GM23338 (cell line): ENCODE results near the gene GPATCH2. TPM values are rescaled to one million over a fixed set of nuclear protein-coding genes. Genes with fewer than 3 reads are reported as not detected.

Experiments used
- ATAC-seq: fragments of 200-7000 bp; cut with Tn5 transposase; 3 replicates; pipeline ENCODE4 v1.9.1; 2020
- DNase-seq: peaks from one replicate; pipeline ENCODE4 v3.0.0-alpha.2; 2015; ENCODE audit warnings: low spot score
- H2AFZ ChIP-seq: fragments of 200-600 bp; sonication (generic); 2 replicates; pipeline ENCODE4 v1.8.0; 2016; ENCODE audit warnings: antibody characterized with exemption, mild to moderate bottlenecking, moderate library complexity
- H3F3A ChIP-seq: fragments of 200-600 bp; sonication (generic); replicated peaks from 2 replicates; pipeline ENCODE4 v1.8.0; 2017; ENCODE audit warnings: antibody characterized with exemption, mixed run types, low read depth
- H3K27ac ChIP-seq: fragments of 200-600 bp; sonication (generic); 2 replicates; pipeline ENCODE4 v1.6.1; 2016; ENCODE audit warnings: low read depth
- H3K27me3 ChIP-seq: fragments of 200-600 bp; sonication (generic); 2 replicates; pipeline ENCODE4 v1.8.0; 2016; ENCODE audit warnings: mild to moderate bottlenecking, mixed run types, moderate library complexity; ENCODE audit not compliant: insufficient read depth
- H3K36me3 ChIP-seq: fragments of 200-600 bp; sonication (generic); 2 replicates; pipeline ENCODE4 v1.8.0; 2016; ENCODE audit warnings: mild to moderate bottlenecking; ENCODE audit not compliant: insufficient read depth
- H3K4me1 ChIP-seq: fragments of 200-600 bp; sonication (generic); 2 replicates; pipeline ENCODE4 v1.8.0; 2016; ENCODE audit warnings: mild to moderate bottlenecking, moderate library complexity; ENCODE audit not compliant: insufficient read depth
- H3K4me2 ChIP-seq: fragments of 200-600 bp; sonication (generic); 2 replicates; pipeline ENCODE4 v1.7.1; 2017; ENCODE audit warnings: mixed run types
- H3K4me3 ChIP-seq: fragments of 200-600 bp; sonication (generic); 2 replicates; pipeline ENCODE4 v1.6.1; 2016; ENCODE audit warnings: mixed run types
- H3K79me2 ChIP-seq: fragments of 200-600 bp; sonication (generic); replicated peaks from 2 replicates; pipeline ENCODE4 v1.8.0; 2017; ENCODE audit warnings: mild to moderate bottlenecking; ENCODE audit not compliant: insufficient read depth
- H3K9me2 ChIP-seq: fragments of 200-600 bp; sonication (generic); 2 replicates; pipeline ENCODE4 v1.8.0; 2017; ENCODE audit not compliant: insufficient read depth
- H4K20me1 ChIP-seq: fragments of 200-600 bp; sonication (generic); replicated peaks from 2 replicates; pipeline ENCODE4 v1.8.0; 2017; ENCODE audit warnings: mild to moderate bottlenecking; ENCODE audit not compliant: insufficient read depth
- H3K27ac Mint-ChIP-seq: 2 replicates; pipeline ENCODE4 v1.8.0; 2020; ENCODE audit warnings: inconsistent platforms, mild to moderate bottlenecking, moderate library complexity, mixed read lengths
- H3K27me3 Mint-ChIP-seq: 3 replicates; pipeline ENCODE4 v1.8.0; 2022; ENCODE audit warnings: low read depth, mild to moderate bottlenecking, moderate library complexity, mixed read lengths, inconsistent platforms; ENCODE audit not compliant: insufficient read depth, poor library complexity
- H3K36me3 Mint-ChIP-seq: 3 replicates; pipeline ENCODE4 v1.8.0; 2021; ENCODE audit warnings: low read depth, mild to moderate bottlenecking, inconsistent platforms, moderate library complexity, mixed read lengths
- H3K4me1 Mint-ChIP-seq: 3 replicates; pipeline ENCODE4 v1.8.0; 2020; ENCODE audit warnings: mild to moderate bottlenecking, inconsistent platforms, mixed read lengths
- H3K4me3 Mint-ChIP-seq: 3 replicates; pipeline ENCODE4 v1.8.0; 2021; ENCODE audit warnings: moderate library complexity, mild to moderate bottlenecking, inconsistent platforms, mixed read lengths
- H3K9me3 Mint-ChIP-seq: 3 replicates; pipeline ENCODE4 v1.8.0; 2020; ENCODE audit warnings: moderate library complexity, mild to moderate bottlenecking, inconsistent platforms, mixed read lengths
- CREB1 ChIP-seq: fragments of 250-450 bp; sonication (Bioruptor Pico); IDR thresholded peaks from 2 replicates; pipeline ENCODE4 v1.5.0; 2020; ENCODE audit warnings: low read depth, mild to moderate bottlenecking, moderate library complexity
- EZH2 ChIP-seq: fragments of 200-600 bp; sonication (generic); IDR thresholded peaks from one replicate; pipeline ENCODE4 v1.8.0; 2017; ENCODE audit warnings: antibody characterized with exemption, mild to moderate bottlenecking, low read depth; ENCODE audit not compliant: unreplicated experiment
- EZH2phosphoT487 ChIP-seq: fragments of 200-600 bp; sonication (generic); IDR thresholded peaks from one replicate; pipeline ENCODE4 v1.8.1; 2018; ENCODE audit warnings: antibody characterized with exemption; ENCODE audit not compliant: unreplicated experiment
- JUNB ChIP-seq: IDR thresholded peaks from one replicate; pipeline ENCODE4 v1.6.1; 2016; ENCODE audit warnings: antibody characterized with exemption; ENCODE audit not compliant: unreplicated experiment
- NANOG ChIP-seq: IDR thresholded peaks from 2 replicates; pipeline ENCODE4 v1.6.1; 2016; ENCODE audit warnings: antibody characterized with exemption, borderline replicate concordance
- POLR2AphosphoS5 ChIP-seq: IDR thresholded peaks from 2 replicates; pipeline ENCODE4 v1.6.1; 2016; ENCODE audit warnings: antibody characterized with exemption, low read depth
- STAT1 ChIP-seq: IDR thresholded peaks from one replicate; pipeline ENCODE4 v1.6.1; 2016; ENCODE audit warnings: antibody characterized with exemption; ENCODE audit not compliant: unreplicated experiment
- ZNF114 ChIP-seq: fragments of 250-450 bp; sonication (Bioruptor Pico); IDR thresholded peaks from 2 replicates; pipeline ENCODE4 v1.5.0; 2020; ENCODE audit warnings: mild to moderate bottlenecking, moderate library complexity
- ZNF331 ChIP-seq: fragments of 250-450 bp; sonication (Bioruptor Pico); IDR thresholded peaks from 2 replicates; pipeline ENCODE4 v1.5.0; 2020; ENCODE audit warnings: low read depth, mild to moderate bottlenecking, moderate library complexity
- polyA plus RNA-seq: library from polyadenylated mRNA; unstranded; fragments of >200 nt; fragmentation: Nextera tagmentation; extraction: Ambion mirVana; gene quantifications from 2 replicates; pipeline ENCODE4 v1.2.1, GENCODE V29; 2016
- total RNA-seq: library from RNA; depleted of rRNA; stranded (reverse); fragments of >200 nt; shearing (Covaris generic); gene quantifications from 2 replicates; pipeline ENCODE4 v1.2.3, GENCODE V29; 2014
- TF ChIP-seq, protein P1 (sequence below), 2 experiments: fragments of 200-600 bp in 1 of 2; sonication (generic) in 1 of 2; conservative IDR thresholded peaks; 2 replicates each; pipeline versions ENCODE4 v1.5.1 to v1.6.1; 2016 to 2017; ENCODE audit warnings: antibody characterized with exemption in 2 of 2, low read depth in 2 of 2, mild to moderate bottlenecking in 2 of 2, moderate library complexity in 1 of 2
- TF ChIP-seq, protein P2 (sequence below): IDR thresholded peaks from 2 replicates; pipeline ENCODE4 v1.6.1; 2016; ENCODE audit warnings: antibody characterized with exemption
- TF ChIP-seq, protein P3 (sequence below): fragments of 250-450 bp; sonication (Bioruptor Pico); IDR thresholded peaks from 2 replicates; pipeline ENCODE4 v1.5.0; 2020; ENCODE audit warnings: mild to moderate bottlenecking, moderate library complexity
- TF ChIP-seq, protein P4 (sequence below): IDR thresholded peaks from one replicate; pipeline ENCODE4 v1.6.1; 2018; ENCODE audit warnings: antibody characterized with exemption; ENCODE audit not compliant: unreplicated experiment

GPATCH2 gene
- total and polyA plus RNA-seq, 2 experiments from 2014 or later, result 12.3 to 26.7 TPM

DNA sequence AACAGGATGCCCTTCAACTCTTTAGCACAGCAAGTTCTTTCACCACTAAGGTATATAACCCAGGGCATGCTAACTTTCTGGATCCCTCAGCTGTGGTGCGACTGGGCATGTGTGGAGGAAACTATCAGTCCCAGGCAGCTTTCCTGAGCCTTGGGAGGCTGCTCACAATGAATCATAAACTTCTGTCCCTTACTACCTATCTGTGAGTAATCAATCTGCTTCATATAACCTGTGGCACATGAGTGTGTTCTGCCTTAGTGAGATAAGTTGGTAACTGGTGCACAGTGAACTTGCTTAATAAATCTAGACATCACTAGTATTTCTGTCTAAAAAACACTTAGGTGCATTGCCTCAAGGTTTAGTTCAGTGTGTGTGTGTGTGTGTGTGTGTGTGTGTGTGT, 158.0 kb downstream of the GPATCH2 start:
- Histone ChIP-seq H2AFZ (no peak overlapping the region), H3K36me3 (no peaks in the 10 kb centered on the region), H3K4me3 (no peak overlapping the region), H3K79me2 (no peaks in the 10 kb centered on the region), H3K4me1 (no peaks in the 10 kb centered on the region), H3F3A (no peaks in the 10 kb centered on the region), H3K4me2 (no peak overlapping the region), H3K27ac (no peak overlapping the region), H4K20me1 (no peaks in the 10 kb centered on the region), H3K9me2 (no peaks in the 10 kb centered on the region), H3K27me3 (no peaks in the 10 kb centered on the region)
- Mint-ChIP-seq H3K4me1 (no peaks in the 10 kb centered on the region), H3K36me3 (no peaks in the 10 kb centered on the region), H3K4me3 (no peak overlapping the region), H3K9me3 (no peaks in the 10 kb centered on the region), H3K27me3 (peaks cover 3% of the 10 kb centered on the region), H3K27ac (no peak overlapping the region)
- DNase-seq (no peak), ATAC-seq (no peak)
- TF ChIP-seq STAT1, result no peak
- TF ChIP-seq, protein P1, sequence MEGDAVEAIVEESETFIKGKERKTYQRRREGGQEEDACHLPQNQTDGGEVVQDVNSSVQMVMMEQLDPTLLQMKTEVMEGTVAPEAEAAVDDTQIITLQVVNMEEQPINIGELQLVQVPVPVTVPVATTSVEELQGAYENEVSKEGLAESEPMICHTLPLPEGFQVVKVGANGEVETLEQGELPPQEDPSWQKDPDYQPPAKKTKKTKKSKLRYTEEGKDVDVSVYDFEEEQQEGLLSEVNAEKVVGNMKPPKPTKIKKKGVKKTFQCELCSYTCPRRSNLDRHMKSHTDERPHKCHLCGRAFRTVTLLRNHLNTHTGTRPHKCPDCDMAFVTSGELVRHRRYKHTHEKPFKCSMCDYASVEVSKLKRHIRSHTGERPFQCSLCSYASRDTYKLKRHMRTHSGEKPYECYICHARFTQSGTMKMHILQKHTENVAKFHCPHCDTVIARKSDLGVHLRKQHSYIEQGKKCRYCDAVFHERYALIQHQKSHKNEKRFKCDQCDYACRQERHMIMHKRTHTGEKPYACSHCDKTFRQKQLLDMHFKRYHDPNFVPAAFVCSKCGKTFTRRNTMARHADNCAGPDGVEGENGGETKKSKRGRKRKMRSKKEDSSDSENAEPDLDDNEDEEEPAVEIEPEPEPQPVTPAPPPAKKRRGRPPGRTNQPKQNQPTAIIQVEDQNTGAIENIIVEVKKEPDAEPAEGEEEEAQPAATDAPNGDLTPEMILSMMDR (conservative IDR thresholded peaks at IDR 0.05; ENCODE audit: low read depth in 2 of 2), result no peak
- TF ChIP-seq, protein P2, sequence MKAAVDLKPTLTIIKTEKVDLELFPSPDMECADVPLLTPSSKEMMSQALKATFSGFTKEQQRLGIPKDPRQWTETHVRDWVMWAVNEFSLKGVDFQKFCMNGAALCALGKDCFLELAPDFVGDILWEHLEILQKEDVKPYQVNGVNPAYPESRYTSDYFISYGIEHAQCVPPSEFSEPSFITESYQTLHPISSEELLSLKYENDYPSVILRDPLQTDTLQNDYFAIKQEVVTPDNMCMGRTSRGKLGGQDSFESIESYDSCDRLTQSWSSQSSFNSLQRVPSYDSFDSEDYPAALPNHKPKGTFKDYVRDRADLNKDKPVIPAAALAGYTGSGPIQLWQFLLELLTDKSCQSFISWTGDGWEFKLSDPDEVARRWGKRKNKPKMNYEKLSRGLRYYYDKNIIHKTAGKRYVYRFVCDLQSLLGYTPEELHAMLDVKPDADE, result no peak
- TF ChIP-seq EZH2, result no peak
- TF ChIP-seq JUNB, result no peak
- TF ChIP-seq EZH2phosphoT487, result no peak
- no peak for TF ChIP-seq POLR2AphosphoS5
- TF ChIP-seq, protein P3, sequence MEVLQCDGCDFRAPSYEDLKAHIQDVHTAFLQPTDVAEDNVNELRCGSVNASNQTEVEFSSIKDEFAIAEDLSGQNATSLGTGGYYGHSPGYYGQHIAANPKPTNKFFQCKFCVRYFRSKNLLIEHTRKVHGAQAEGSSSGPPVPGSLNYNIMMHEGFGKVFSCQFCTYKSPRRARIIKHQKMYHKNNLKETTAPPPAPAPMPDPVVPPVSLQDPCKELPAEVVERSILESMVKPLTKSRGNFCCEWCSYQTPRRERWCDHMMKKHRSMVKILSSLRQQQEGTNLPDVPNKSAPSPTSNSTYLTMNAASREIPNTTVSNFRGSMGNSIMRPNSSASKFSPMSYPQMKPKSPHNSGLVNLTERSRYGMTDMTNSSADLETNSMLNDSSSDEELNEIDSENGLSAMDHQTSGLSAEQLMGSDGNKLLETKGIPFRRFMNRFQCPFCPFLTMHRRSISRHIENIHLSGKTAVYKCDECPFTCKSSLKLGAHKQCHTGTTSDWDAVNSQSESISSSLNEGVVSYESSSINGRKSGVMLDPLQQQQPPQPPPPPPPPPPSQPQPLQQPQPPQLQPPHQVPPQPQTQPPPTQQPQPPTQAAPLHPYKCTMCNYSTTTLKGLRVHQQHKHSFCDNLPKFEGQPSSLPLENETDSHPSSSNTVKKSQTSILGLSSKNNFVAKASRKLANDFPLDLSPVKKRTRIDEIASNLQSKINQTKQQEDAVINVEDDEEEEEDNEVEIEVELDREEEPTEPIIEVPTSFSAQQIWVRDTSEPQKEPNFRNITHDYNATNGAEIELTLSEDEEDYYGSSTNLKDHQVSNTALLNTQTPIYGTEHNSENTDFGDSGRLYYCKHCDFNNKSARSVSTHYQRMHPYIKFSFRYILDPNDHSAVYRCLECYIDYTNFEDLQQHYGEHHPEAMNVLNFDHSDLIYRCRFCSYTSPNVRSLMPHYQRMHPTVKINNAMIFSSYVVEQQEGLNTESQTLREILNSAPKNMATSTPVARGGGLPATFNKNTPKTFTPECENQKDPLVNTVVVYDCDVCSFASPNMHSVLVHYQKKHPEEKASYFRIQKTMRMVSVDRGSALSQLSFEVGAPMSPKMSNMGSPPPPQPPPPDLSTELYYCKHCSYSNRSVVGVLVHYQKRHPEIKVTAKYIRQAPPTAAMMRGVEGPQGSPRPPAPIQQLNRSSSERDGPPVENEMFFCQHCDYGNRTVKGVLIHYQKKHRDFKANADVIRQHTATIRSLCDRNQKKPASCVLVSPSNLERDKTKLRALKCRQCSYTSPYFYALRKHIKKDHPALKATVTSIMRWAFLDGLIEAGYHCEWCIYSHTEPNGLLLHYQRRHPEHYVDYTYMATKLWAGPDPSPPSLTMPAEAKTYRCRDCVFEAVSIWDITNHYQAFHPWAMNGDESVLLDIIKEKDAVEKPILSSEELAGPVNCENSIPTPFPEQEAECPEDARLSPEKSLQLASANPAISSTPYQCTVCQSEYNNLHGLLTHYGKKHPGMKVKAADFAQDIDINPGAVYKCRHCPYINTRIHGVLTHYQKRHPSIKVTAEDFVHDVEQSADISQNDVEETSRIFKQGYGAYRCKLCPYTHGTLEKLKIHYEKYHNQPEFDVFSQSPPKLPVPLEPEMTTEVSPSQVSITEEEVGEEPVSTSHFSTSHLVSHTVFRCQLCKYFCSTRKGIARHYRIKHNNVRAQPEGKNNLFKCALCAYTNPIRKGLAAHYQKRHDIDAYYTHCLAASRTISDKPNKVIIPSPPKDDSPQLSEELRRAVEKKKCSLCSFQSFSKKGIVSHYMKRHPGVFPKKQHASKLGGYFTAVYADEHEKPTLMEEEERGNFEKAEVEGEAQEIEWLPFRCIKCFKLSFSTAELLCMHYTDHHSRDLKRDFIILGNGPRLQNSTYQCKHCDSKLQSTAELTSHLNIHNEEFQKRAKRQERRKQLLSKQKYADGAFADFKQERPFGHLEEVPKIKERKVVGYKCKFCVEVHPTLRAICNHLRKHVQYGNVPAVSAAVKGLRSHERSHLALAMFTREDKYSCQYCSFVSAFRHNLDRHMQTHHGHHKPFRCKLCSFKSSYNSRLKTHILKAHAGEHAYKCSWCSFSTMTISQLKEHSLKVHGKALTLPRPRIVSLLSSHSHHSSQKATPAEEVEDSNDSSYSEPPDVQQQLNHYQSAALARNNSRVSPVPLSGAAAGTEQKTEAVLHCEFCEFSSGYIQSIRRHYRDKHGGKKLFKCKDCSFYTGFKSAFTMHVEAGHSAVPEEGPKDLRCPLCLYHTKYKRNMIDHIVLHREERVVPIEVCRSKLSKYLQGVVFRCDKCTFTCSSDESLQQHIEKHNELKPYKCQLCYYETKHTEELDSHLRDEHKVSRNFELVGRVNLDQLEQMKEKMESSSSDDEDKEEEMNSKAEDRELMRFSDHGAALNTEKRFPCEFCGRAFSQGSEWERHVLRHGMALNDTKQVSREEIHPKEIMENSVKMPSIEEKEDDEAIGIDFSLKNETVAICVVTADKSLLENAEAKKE (CRISPR knock-in tag), result no peak
- no peak for TF ChIP-seq ZNF114
- TF ChIP-seq NANOG, result no peak
- TF ChIP-seq, protein P4, sequence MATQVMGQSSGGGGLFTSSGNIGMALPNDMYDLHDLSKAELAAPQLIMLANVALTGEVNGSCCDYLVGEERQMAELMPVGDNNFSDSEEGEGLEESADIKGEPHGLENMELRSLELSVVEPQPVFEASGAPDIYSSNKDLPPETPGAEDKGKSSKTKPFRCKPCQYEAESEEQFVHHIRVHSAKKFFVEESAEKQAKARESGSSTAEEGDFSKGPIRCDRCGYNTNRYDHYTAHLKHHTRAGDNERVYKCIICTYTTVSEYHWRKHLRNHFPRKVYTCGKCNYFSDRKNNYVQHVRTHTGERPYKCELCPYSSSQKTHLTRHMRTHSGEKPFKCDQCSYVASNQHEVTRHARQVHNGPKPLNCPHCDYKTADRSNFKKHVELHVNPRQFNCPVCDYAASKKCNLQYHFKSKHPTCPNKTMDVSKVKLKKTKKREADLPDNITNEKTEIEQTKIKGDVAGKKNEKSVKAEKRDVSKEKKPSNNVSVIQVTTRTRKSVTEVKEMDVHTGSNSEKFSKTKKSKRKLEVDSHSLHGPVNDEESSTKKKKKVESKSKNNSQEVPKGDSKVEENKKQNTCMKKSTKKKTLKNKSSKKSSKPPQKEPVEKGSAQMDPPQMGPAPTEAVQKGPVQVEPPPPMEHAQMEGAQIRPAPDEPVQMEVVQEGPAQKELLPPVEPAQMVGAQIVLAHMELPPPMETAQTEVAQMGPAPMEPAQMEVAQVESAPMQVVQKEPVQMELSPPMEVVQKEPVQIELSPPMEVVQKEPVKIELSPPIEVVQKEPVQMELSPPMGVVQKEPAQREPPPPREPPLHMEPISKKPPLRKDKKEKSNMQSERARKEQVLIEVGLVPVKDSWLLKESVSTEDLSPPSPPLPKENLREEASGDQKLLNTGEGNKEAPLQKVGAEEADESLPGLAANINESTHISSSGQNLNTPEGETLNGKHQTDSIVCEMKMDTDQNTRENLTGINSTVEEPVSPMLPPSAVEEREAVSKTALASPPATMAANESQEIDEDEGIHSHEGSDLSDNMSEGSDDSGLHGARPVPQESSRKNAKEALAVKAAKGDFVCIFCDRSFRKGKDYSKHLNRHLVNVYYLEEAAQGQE, result no peak
- no peak for TF ChIP-seq CREB1
- no peak for TF ChIP-seq ZNF331 (CRISPR knock-in tag)
